DMS 273 (cell line): ENCODE data around the gene AMOTL1.
A peak's percentile ranks its signal among the peaks of the same experiment; 100 is the strongest.

Experiments
- DNase-seq: peaks from one replicate; lab custom pipeline; 2025; ENCODE audit not compliant: unreplicated experiment; lab: John Stamatoyannopoulos, UW

Gene AMOTL1, protein sequence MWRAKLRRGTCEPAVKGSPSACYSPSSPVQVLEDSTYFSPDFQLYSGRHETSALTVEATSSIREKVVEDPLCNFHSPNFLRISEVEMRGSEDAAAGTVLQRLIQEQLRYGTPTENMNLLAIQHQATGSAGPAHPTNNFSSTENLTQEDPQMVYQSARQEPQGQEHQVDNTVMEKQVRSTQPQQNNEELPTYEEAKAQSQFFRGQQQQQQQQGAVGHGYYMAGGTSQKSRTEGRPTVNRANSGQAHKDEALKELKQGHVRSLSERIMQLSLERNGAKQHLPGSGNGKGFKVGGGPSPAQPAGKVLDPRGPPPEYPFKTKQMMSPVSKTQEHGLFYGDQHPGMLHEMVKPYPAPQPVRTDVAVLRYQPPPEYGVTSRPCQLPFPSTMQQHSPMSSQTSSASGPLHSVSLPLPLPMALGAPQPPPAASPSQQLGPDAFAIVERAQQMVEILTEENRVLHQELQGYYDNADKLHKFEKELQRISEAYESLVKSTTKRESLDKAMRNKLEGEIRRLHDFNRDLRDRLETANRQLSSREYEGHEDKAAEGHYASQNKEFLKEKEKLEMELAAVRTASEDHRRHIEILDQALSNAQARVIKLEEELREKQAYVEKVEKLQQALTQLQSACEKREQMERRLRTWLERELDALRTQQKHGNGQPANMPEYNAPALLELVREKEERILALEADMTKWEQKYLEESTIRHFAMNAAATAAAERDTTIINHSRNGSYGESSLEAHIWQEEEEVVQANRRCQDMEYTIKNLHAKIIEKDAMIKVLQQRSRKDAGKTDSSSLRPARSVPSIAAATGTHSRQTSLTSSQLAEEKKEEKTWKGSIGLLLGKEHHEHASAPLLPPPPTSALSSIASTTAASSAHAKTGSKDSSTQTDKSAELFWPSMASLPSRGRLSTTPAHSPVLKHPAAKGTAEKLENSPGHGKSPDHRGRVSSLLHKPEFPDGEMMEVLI

GRCh38 chr11:94767701-94768601, at the start of gene AMOTL1:
Gene AMOTL1, plus strand, starts transcription at chr11:94768356. Its CDS starts 156 bp downstream, at chr11:94768512.
- DNase-seq = peak; percentile 94

DNA sequence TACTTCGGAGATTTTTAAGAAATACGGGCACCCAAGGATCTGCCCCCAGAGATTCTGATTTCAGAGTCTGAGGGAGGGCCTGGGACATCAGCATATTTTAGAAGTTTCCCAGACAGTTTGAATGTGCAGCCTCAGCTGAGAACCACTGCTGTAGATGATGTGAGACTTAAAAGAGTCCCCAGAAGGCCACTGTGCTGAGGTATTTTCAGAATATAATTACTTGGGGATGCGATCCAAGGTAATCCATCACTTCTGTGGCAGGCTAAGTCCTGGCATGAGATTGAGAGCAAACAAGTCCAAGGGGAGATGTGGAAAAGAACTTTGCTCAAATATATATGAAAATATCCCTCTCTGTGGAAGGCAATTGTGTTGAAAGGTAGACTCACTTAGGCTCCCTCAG, 48.3 kb upstream of the AMOTL1 start:
- no peak for DNase-seq

DNA sequence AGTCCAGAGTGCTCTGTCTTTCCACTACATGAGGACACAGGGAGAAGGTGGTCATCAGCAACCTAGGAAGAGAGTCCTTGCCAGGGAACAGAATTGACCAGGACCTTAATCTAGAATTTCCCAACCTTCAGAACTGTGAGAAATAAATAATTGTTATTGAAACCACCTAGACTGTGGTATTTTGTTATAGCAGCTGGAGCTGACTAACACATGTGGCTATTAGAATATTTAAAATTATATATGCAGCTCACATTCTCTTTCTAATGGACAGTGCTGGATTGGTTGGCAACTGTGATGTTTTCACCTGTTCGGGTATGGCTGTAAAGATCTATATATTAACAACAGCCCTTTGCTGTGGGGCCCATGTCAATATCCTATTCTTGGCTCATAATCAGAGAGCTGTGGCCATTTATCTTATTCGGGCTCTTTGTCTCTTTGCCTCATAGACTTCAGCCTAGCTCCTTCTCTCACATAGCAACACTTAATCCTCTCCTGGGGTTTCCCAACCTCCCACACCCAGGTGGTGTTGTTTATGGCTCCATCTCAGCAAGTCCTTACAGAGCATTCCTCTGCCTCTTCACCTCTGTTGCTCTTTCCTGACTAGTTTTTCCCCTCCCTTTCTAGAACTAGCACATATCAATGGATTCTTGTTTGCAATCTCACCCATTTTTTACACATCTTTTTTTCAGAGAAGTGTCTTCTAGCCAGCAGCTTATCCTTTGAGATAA, 46.4 kb upstream of the AMOTL1 start:
- DNase-seq = peak; percentile 1

GRCh38 chr11:94722735-94723134, 45.4 kb upstream of the AMOTL1 start:
- DNase-seq = no peak

GRCh38 chr11:94725097-94725496, 43.1 kb upstream of the AMOTL1 start:
- DNase-seq = no peak

GRCh38 chr11:94727819-94728218, 40.3 kb upstream of the AMOTL1 start:
- DNase-seq = no peak

GRCh38 chr11:94728541-94728940, 39.6 kb upstream of the AMOTL1 start:
- DNase-seq = no peak

- DNase-seq = no peak
Measured at GRCh38 chr11:94728966-94729751, 39.0 kb upstream of the AMOTL1 start.

GRCh38 chr11:94730153-94730552, 38.0 kb upstream of the AMOTL1 start:
- DNase-seq = no peak

DNA sequence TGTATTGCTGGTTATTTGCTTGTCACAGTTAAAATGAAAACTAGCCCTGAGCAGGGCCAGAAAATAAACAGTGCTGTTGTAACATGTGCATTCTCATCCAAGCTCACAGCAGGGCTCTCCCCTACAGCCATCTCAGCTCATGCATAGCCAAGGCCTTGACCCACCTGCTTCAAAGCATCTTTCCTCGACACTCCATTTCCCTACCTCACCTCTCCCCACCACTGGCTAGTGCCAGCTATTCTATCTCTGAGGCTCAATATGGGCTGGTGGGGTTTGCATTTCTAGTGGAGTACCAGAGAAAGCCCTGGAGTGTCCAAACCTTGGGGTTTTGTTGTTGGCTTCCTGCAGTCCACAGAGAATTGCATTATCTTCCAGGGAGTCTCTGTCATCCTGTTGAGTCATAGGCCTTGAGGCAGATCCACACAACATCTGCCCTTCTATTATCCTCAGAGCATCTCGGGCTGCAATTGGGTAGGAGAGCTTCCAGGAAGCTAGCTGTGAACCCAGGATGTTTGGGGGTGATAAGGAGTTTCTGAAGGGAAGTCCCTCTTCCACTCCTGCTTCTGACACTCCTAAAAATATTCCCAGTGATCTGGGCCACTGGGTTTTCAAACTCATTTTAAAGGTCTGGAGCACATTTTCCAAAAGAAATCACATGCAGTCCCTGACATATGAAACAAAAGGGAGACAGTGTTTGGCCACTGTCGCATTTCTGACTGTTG, 36.1 kb upstream of the AMOTL1 start:
- DNase-seq = peak; percentile 12

- no peak for DNase-seq
Measured at GRCh38 chr11:94732617-94733281, 35.4 kb upstream of the AMOTL1 start.

DNA sequence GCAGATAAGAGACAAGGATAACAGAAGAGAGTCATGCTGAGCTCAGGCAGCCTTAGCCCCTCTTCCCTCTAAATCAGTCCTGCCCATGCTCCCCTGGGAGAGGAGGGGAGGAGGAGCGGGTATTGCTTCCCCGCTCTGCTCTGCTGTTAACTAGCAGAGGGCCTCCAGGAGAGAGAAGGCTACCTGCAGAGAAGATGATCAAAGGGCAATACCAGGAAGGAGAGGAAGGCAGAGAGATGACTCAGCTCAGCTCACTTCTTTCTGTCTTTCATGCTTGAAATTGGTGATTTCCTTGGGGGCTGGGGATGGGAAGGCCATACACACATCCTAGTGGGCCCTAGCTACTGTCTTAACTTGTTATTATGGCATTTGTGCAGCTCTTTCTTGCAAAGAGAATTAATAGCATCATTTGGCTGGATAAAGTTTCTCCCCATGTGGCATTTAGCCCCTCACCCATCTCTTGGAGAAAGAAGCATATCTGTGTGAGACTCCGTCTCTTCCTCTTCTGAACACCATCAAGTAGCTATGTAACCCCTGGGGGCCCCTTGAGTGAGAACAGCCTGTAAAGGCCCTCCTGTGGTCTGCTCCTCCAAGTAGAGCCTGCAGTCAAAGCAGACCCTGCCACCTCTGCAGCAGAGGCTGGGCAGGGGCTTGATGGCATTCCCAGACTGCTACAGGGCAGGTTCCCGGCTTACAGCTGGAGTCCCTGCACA, 33.4 kb upstream of the AMOTL1 start:
- no peak for DNase-seq

DNA sequence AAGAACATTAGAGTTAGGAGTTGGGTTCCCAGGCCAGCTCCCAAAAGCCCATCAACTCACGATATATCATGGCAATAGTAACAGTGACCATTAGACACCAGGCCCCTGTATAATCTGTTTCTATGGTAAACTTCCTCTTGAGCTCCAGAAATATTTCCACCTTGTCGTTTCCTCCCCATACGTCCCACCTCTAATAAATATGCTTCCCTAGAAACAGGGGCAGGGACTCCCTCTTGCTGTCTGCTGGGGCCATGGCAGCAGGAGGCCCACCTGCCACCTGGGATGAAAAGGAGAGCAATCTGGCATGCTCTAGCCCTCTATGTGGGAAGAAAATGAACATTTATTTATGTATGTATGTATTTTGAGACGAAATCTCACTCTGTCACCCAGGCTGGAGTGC, 32.2 kb upstream of the AMOTL1 start:
- DNase-seq = peak; percentile 13

DNA sequence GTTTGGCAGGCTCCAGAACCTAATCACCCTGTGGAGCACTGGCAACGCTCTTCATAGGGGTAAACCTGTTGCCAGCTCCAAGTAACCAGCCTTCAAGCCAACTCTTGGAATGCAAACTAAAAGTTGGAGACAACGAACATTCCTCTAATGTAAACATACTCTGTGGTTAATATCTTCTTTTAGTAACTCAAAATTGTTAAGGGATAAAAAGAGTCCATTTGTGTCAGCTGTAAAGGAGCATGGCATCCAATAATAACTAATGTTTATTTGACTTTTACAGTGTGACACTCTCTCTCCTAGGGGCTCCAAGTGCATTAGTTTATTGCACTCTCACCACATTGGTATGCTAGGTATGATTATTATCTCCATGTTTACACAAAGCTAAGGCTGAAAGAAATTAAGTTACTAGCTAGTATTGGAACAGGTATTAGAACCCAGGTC, 31.0 kb upstream of the AMOTL1 start:
- no peak for DNase-seq

DNA sequence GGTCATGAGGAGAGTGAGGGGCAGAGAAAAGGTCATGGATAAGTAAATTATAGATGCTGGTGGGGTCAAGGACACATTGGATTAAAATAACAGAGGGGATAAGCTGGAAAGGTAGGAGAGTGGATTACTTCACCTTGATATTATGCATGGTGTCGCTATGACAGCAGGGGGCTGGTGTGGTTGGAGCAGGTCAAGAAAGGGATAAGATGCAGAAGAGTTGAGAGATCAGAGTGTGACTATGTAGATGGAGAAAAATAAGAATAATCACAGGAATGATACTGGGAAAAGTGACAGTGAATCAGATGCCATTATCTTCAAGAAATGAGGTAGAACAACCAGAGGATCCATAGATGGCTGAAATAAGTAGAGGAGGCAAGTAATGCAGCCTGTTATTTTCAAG, 29.4 kb upstream of the AMOTL1 start:
- DNase-seq = no peak

GRCh38 chr11:94739331-94739730, 28.8 kb upstream of the AMOTL1 start:
- DNase-seq = no peak
